ENCODE measurements around the gene ERLIN1.

Gene ERLIN1

DNA sequence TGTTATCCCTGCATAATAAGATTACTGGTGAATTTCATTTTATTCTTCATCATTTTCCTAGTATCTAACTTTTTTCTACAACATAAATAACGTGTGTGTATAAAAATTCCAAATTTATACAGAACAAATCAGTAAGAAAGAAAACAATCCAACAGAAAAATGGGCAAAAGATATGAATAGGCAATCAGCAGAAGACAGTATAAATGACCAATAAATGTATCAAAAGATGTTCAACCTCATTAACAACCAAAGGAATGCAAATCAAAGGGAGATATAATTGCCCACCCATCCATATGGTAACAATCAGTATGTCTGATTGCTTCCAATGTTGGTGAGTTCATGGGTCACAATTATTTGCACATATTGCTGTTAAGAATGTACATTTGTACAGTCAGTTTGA, 13.5 kb downstream of the ERLIN1 start:
- Histone ChIP-seq H3K4me1 (ENCODE audit: control insufficient read depth in 1 of 2, insufficient read depth in 1 of 2, low read depth in 1 of 2, low read length in 1 of 2) (peaks cover 0 to 10% of the 10 kb centered on the region in 2 experiments), H3K4me3 (ENCODE audit: low read depth in 1 of 2, low read length in 1 of 2) (no peak overlapping the region), H3K27me3 (no peaks in the 10 kb centered on the region), H3K36me3 (peaks cover 17% of the 10 kb centered on the region), H3K27ac (no peak overlapping the region), H3K9me3 (no peaks in the 10 kb centered on the region)
- TF ChIP-seq, protein P1, sequence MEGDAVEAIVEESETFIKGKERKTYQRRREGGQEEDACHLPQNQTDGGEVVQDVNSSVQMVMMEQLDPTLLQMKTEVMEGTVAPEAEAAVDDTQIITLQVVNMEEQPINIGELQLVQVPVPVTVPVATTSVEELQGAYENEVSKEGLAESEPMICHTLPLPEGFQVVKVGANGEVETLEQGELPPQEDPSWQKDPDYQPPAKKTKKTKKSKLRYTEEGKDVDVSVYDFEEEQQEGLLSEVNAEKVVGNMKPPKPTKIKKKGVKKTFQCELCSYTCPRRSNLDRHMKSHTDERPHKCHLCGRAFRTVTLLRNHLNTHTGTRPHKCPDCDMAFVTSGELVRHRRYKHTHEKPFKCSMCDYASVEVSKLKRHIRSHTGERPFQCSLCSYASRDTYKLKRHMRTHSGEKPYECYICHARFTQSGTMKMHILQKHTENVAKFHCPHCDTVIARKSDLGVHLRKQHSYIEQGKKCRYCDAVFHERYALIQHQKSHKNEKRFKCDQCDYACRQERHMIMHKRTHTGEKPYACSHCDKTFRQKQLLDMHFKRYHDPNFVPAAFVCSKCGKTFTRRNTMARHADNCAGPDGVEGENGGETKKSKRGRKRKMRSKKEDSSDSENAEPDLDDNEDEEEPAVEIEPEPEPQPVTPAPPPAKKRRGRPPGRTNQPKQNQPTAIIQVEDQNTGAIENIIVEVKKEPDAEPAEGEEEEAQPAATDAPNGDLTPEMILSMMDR (IDR thresholded peaks at IDR 0.05): no peak

DNA sequence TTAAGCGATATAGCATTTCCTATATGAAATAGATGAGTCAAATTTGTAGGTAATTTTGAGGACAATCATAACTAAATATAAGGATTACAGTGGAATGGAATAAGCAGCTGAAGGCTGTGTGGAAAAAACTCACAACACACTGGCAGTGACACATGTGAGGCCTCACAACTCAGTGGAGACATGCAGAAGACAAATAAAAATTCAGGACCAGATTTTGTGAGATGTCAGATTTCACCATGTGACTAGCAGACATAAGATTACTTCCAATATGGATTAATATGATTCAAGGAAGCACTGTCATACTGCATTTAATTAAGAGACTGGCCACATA, 17.6 kb downstream of the ERLIN1 start:
- no peaks in the 10 kb centered on the region for H3K9me3 ChIP-seq
- no peaks in the 10 kb centered on the region for H3K27me3 ChIP-seq
- H3K36me3 ChIP-seq: peaks cover 15% of the 10 kb centered on the region
- peak overlapping the region; percentile 74 for H3K27ac ChIP-seq
- peaks cover 0 to 9% of the 10 kb centered on the region in 2 experiments for H3K4me1 ChIP-seq (ENCODE audit: control insufficient read depth in 1 of 2, insufficient read depth in 1 of 2, low read depth in 1 of 2, low read length in 1 of 2)
- no peak overlapping the region for H3K4me3 ChIP-seq (ENCODE audit: low read depth in 1 of 2, low read length in 1 of 2)
- TF ChIP-seq, protein P1 (IDR thresholded peaks at IDR 0.05): no peak

DNA sequence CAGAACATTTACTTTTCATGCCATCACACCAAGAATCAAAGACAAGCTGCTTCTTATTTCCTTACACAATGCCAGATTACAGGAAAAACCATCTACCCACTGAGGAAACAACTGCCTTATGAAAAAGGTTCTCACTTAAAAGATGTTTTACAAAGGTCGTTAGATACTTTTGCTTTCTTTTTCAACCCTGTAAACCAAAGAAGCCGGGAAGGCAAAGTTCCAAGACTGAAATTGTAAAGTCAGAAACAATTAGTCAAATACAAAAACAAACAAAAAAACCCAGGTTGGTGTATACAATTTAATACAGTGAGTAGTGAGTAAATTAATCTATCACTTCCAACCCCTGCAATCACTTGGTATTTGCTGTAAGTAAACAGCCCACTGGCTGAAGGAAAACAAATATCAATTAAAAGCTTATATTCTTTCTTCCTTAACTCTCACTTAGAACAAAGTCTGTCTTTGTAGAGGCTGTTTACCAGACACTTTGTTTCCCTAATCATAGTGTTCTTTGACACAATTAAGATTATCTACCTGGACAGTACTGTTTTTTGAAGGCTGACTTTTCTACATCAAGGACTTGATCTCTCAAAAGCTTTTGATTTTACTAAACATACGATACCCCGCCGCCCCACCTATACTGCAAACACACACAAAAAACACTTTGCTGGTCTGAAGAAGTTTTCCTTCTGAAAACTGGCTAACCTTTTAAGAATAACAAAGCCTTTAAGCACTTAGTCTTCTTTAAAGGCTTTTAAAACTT, 18.1 kb downstream of the ERLIN1 start:
- Histone ChIP-seq H3K9me3 (no peaks in the 10 kb centered on the region), H3K36me3 (peaks cover 10% of the 10 kb centered on the region), H3K27me3 (no peaks in the 10 kb centered on the region), H3K4me3 (ENCODE audit: low read depth in 1 of 2, low read length in 1 of 2) (peak overlapping the region in 1 of 2 experiments; percentile 8), H3K27ac (peak overlapping the region; percentile 74), H3K4me1 (ENCODE audit: control insufficient read depth in 1 of 2, insufficient read depth in 1 of 2, low read depth in 1 of 2, low read length in 1 of 2) (peaks cover 0 to 9% of the 10 kb centered on the region in 2 experiments)
- TF ChIP-seq, protein P1 (IDR thresholded peaks at IDR 0.05): no peak

DNA sequence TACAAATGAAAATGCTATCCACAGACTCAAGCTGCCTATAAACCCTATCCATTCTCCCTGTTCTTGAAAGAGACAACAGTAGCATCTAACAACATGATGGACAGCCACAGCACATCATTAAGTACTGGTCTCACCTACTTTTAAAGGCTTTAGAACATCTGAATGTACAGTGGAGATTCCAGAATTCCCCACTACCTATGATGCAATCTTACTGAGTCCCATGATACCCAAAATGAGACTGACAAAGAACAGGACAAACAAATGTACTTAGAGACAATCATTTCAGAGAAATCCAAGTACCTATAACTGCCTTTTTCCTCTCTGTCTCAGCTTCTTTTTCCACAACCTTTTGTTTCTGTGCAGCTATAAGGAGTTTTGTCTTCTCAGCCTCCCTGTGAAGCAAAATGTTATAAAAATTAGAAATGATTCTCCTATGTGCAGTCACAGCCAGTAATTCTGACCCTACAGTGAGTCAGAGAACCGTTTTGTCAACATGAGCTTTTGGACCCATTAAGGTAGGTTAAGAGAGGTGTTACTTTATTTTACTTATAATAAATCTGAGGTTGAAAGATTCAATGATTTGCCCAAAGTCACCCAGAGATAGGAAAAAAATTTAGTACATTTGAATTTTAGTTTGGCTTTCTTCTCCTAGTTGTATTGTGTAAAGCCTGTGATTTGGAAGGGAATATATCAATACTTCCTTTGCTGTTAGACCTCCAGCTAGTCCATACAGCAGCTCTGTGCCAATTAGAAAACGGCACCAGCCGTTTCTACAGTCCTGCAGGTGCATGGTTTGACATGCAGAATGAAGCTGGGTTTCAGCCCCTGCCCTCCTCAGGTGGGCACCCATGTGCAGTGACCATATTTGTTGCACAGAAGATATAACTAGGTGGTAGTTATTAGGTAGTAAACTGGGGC, 21.9 kb downstream of the ERLIN1 start:
- TF ChIP-seq, protein P1 (IDR thresholded peaks at IDR 0.05): no peak
- H3K36me3 ChIP-seq: peaks cover 9% of the 10 kb centered on the region

DNA sequence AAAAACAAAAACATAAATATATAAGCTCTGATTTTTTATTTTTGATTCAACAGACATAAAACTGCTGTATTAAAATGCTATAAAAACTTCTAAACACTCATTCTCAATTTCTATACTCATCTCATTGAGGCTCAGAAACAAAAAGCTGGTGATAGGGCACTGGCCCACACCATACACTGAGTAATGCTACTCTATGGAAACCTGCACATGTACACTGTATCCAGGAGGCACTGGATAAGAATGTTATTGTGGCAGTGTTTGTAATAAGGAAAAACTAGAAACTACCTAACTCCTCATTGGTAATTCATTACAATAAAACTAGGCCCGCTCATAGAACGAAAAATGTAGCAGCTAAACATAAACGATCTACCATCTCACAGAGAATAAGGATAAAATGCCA, 23.1 kb downstream of the ERLIN1 start:
- H3K4me3 ChIP-seq (ENCODE audit: low read depth in 1 of 2, low read length in 1 of 2): no peak overlapping the region
- TF ChIP-seq, protein P1 (IDR thresholded peaks at IDR 0.05): no peak
- peaks cover 9% of the 10 kb centered on the region for H3K36me3 ChIP-seq
- H3K9me3 ChIP-seq: no peaks in the 10 kb centered on the region
- no peaks in the 10 kb centered on the region for H3K27me3 ChIP-seq
- H3K4me1 ChIP-seq (ENCODE audit: control insufficient read depth in 1 of 2, insufficient read depth in 1 of 2, low read depth in 1 of 2, low read length in 1 of 2): peaks cover 0 to 7% of the 10 kb centered on the region in 2 experiments
- H3K27ac ChIP-seq: peak overlapping the region; percentile 54

More for the DNA sequence above, 21.9 kb downstream of the ERLIN1 start:
- Histone ChIP-seq H3K27ac (peak overlapping the region; percentile 54), H3K4me3 (ENCODE audit: low read depth in 1 of 2, low read length in 1 of 2) (no peak overlapping the region), H3K9me3 (no peaks in the 10 kb centered on the region), H3K27me3 (no peaks in the 10 kb centered on the region), H3K4me1 (ENCODE audit: control insufficient read depth in 1 of 2, insufficient read depth in 1 of 2, low read depth in 1 of 2, low read length in 1 of 2) (peaks cover 0 to 9% of the 10 kb centered on the region in 2 experiments)

Measured in neutrophil (primary cell).